ENCODE measurements around the gene ATM. TPM values are rescaled to one million over a fixed set of nuclear protein-coding genes. Genes with fewer than 3 reads are reported as not detected.
A peak's percentile ranks its signal among the peaks of the same experiment; 100 is the strongest.

Gene ATM
- total and polyA plus RNA-seq, 10 of the 15 experiments (the other 5 are each of a cell fraction or from before 2014, with no cell fraction given): 10.0 to 91.5 (median 40.2) TPM

GRCh38 chr11:108241330-108242037 is 18.6 kb downstream of the ATM start:
- DNase-seq (ENCODE audit: low read depth, low spot score): no peak
- intact Hi-C loops (cut with micrococcal nuclease; ENCODE audit: unreplicated experiment): no loop called here
- RAD21 ChIA-PET (ENCODE audit: unreplicated experiment): interaction anchor here (0.6 to 1.5 kb wide), 5 partner anchors 13 to 406 kb away, joined by 3 to 4 read pairs (median 3); no protein-coding TSS in a partner anchor
- Histone ChIP-seq H4K20me1 (ENCODE audit: control insufficient read depth, insufficient read depth) (no peaks in the 10 kb centered on the region), H3K4me3 (no peak overlapping the region), H3K4me2 (ENCODE audit: control insufficient read depth, insufficient read depth) (no peak overlapping the region), H3K9me3 (replicated peaks; ENCODE audit: control insufficient read depth, insufficient read depth, low read length) (no peaks in the 10 kb centered on the region), H3K4me1 (ENCODE audit: control insufficient read depth, insufficient read depth, low read length) (peaks cover 10% of the 10 kb centered on the region), H3K36me3 (ENCODE audit: control insufficient read depth in 2 of 2, insufficient read depth in 2 of 2, low read length in 1 of 2) (peaks cover 0 to 11% of the 10 kb centered on the region in 2 experiments; a peak in 1 of 4 replicates), H3K9ac (ENCODE audit: control insufficient read depth, insufficient read depth, low read length) (no peak overlapping the region), H3K79me2 (ENCODE audit: control insufficient read depth, insufficient read depth, low read length) (no peaks in the 10 kb centered on the region), H3K27me3 (replicated peaks in 1 of 2; ENCODE audit: control insufficient read depth in 2 of 2, insufficient read depth in 2 of 2, low read length in 1 of 2) (no peaks in the 10 kb centered on the region), H2AFZ (ENCODE audit: control insufficient read depth, low read depth, low read length) (no peak overlapping the region), H3K27ac (ENCODE audit: control insufficient read depth, insufficient read depth) (no peak overlapping the region)
- CTCF ChIA-PET: interaction anchor here (0.6 to 1.4 kb wide), 4 partner anchors 18 to 123 kb away, joined by 3 to 5 read pairs (median 3); no protein-coding TSS in a partner anchor
- in situ Hi-C loops (cut with MboI): no loop called here
- TF ChIP-seq JUND (IDR thresholded peaks at IDR 0.05; ENCODE audit: low read depth, low read length) (no peak), HCFC1 (IDR thresholded peaks at IDR 0.05; ENCODE audit: low read length) (no peak), CREB1 (IDR thresholded peaks at IDR 0.05; ENCODE audit: low read depth) (peak; percentile 17; the same call in 1 of the 2 replicates), NFIC (IDR thresholded peaks at IDR 0.05; ENCODE audit: low read depth, low read length) (peak; percentile 61; the same call in 1 of the 2 replicates), ATF7 (IDR thresholded peaks at IDR 0.05; ENCODE audit: low read depth) (peak; percentile 50; the same call in 1 of the 2 replicates), JUNB (IDR thresholded peaks at IDR 0.05) (peak; percentile 54), RUNX3 (IDR thresholded peaks at IDR 0.05; ENCODE audit: low read length) (peak; percentile 46; the same call in 1 of the 2 replicates)
- TF ChIP-seq, protein P1, sequence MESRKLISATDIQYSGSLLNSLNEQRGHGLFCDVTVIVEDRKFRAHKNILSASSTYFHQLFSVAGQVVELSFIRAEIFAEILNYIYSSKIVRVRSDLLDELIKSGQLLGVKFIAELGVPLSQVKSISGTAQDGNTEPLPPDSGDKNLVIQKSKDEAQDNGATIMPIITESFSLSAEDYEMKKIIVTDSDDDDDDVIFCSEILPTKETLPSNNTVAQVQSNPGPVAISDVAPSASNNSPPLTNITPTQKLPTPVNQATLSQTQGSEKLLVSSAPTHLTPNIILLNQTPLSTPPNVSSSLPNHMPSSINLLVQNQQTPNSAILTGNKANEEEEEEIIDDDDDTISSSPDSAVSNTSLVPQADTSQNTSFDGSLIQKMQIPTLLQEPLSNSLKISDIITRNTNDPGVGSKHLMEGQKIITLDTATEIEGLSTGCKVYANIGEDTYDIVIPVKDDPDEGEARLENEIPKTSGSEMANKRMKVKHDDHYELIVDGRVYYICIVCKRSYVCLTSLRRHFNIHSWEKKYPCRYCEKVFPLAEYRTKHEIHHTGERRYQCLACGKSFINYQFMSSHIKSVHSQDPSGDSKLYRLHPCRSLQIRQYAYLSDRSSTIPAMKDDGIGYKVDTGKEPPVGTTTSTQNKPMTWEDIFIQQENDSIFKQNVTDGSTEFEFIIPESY (IDR thresholded peaks at IDR 0.05): no peak
- SMC1A ChIA-PET (ENCODE audit: uncharacterized antibody, unreplicated experiment): interaction anchor here (0.9 to 1.6 kb wide), 4 partner anchors 10 to 68 kb away, joined by 4 to 6 read pairs (median 4); no protein-coding TSS in a partner anchor
- FAIRE-seq: no peak
- no TSS peak for BruUV-seq (replicated peaks)
- POLR2A ChIA-PET: interaction anchor here (0.8 to 0.9 kb wide), 3 partner anchors 9 to 20 kb away, joined by 3 to 4 read pairs (median 4); partner anchors contain the start of gene NPAT
- 64% methylated on average over 4 of the region's 4 CpGs for WGBS (ENCODE audit: insufficient coverage, insufficient replicate concordance, low lambda C conversion rate, missing lambda C conversion rate)
- ATAC-seq: peak; percentile 9

Data from GM12878 (cell line).